ENCODE results near the gene ADGRG3.

ADGRG3 gene

GRCh38 chr16:57639172-57639887 lies 28.8 kb upstream of the ADGRG3 start:
- Mint-ChIP-seq H3K36me3 (ENCODE audit: low read depth) (no peaks in the 10 kb centered on the region), H3K9me3 (no peaks in the 10 kb centered on the region), H3K27ac (no peak overlapping the region), H3K4me1 (peaks cover 47% of the 10 kb centered on the region), H3K4me3 (peak overlapping the region; percentile 38), H3K27me3 (ENCODE audit: low read depth, poor library complexity) (peaks cover 32% of the 10 kb centered on the region)
- peak; percentile 83 for DNase-seq
- no peak for TF ChIP-seq CTCF (IDR thresholded peaks at IDR 0.05)

- Mint-ChIP-seq H3K4me3 (no peak overlapping the region), H3K9me3 (no peaks in the 10 kb centered on the region), H3K27me3 (ENCODE audit: low read depth, poor library complexity) (peaks cover 32% of the 10 kb centered on the region), H3K36me3 (ENCODE audit: low read depth) (no peaks in the 10 kb centered on the region), H3K27ac (no peak overlapping the region), H3K4me1 (peaks cover 44% of the 10 kb centered on the region)
- TF ChIP-seq CTCF (IDR thresholded peaks at IDR 0.05): no peak
- no peak for DNase-seq
These were observed 27.9 kb upstream of the ADGRG3 start for GRCh38 chr16:57640185-57640584.

GRCh38 chr16:57640612-57641011 lies 27.5 kb upstream of the ADGRG3 start:
- Mint-ChIP-seq H3K36me3 (ENCODE audit: low read depth) (no peaks in the 10 kb centered on the region), H3K27me3 (ENCODE audit: low read depth, poor library complexity) (peaks cover 32% of the 10 kb centered on the region), H3K4me3 (no peak overlapping the region), H3K4me1 (peaks cover 44% of the 10 kb centered on the region), H3K27ac (no peak overlapping the region), H3K9me3 (no peaks in the 10 kb centered on the region)
- DNase-seq: no peak
- no peak for TF ChIP-seq CTCF (IDR thresholded peaks at IDR 0.05)

GRCh38 chr16:57642160-57643135 lies 25.7 kb upstream of the ADGRG3 start:
- Mint-ChIP-seq H3K4me3 (no peak overlapping the region), H3K4me1 (peaks cover 40% of the 10 kb centered on the region), H3K36me3 (ENCODE audit: low read depth) (no peaks in the 10 kb centered on the region), H3K9me3 (no peaks in the 10 kb centered on the region), H3K27me3 (ENCODE audit: low read depth, poor library complexity) (peaks cover 22% of the 10 kb centered on the region), H3K27ac (no peak overlapping the region)
- no peak for DNase-seq
- no peak for TF ChIP-seq CTCF (IDR thresholded peaks at IDR 0.05)

GRCh38 chr16:57643147-57643874 lies 24.8 kb upstream of the ADGRG3 start:
- Mint-ChIP-seq H3K9me3 (no peaks in the 10 kb centered on the region), H3K27me3 (ENCODE audit: low read depth, poor library complexity) (peaks cover 16% of the 10 kb centered on the region), H3K36me3 (ENCODE audit: low read depth) (no peaks in the 10 kb centered on the region), H3K4me3 (no peak overlapping the region), H3K27ac (no peak overlapping the region), H3K4me1 (peaks cover 31% of the 10 kb centered on the region)
- TF ChIP-seq CTCF (IDR thresholded peaks at IDR 0.05): no peak
- no peak for DNase-seq
